ENCODE measurements around the gene ARID5B.

ARID5B gene

GRCh38 chr10:62039954-62040353 is 138.5 kb downstream of the ARID5B start:
- Histone ChIP-seq H3K9me3 (ENCODE audit: control insufficient read depth, insufficient read depth, low read depth, low read length) (no peaks in the 10 kb centered on the region), H3K4me1 (ENCODE audit: control insufficient read depth, insufficient read depth, low read length) (peaks cover 21% of the 10 kb centered on the region), H3K36me3 (ENCODE audit: control insufficient read depth in 2 of 2, insufficient read depth in 1 of 2, low read length in 2 of 2) (no peaks in the 10 kb centered on the region), H3K27ac (ENCODE audit: extremely low read depth, low read depth, low read length) (no peak overlapping the region), H3K4me3 (ENCODE audit: low read depth, low read length) (no peak overlapping the region)
- ChIA-PET CTCF (interaction anchor here (0.6 to 5.7 kb wide), 11 partner anchors 10 to 977 kb away, joined by 3 to 91 read pairs (median 5); no protein-coding TSS in a partner anchor), POLR2A (no interaction called here)
- TF ChIP-seq ZNF510 (tag by site-specific recombination; IDR thresholded peaks at IDR 0.05; ENCODE audit: insufficient replicate concordance) (no peak), ZBTB8A (tag by site-specific recombination; IDR thresholded peaks at IDR 0.05) (no peak), ZNF843 (tag by site-specific recombination; IDR thresholded peaks at IDR 0.05) (no peak), ZNF24 (tag by site-specific recombination; IDR thresholded peaks at IDR 0.05) (no peak), ZNF155 (tag by site-specific recombination; IDR thresholded peaks at IDR 0.05) (no peak), ZNF488 (tag by site-specific recombination; IDR thresholded peaks at IDR 0.05) (no peak), SETDB1 (IDR thresholded peaks at IDR 0.05; ENCODE audit: insufficient read length, low read length) (no peak), ZBTB10 (tag by site-specific recombination; IDR thresholded peaks at IDR 0.05) (no peak), ZNF670 (tag by site-specific recombination; IDR thresholded peaks at IDR 0.05; ENCODE audit: low read depth) (no peak), TSHZ1 (tag by site-specific recombination; IDR thresholded peaks at IDR 0.05; ENCODE audit: borderline replicate concordance) (no peak), ZNF324 (tag by site-specific recombination; IDR thresholded peaks at IDR 0.05) (no peak), BCL11A (tag by site-specific recombination; IDR thresholded peaks at IDR 0.05; ENCODE audit: low read depth) (no peak), ZNF449 (tag by site-specific recombination; IDR thresholded peaks at IDR 0.05) (no peak)

GRCh38 chr10:62040881-62041280 is 139.4 kb downstream of the ARID5B start:
- Histone ChIP-seq H3K9me3 (ENCODE audit: control insufficient read depth, insufficient read depth, low read depth, low read length) (no peaks in the 10 kb centered on the region), H3K4me3 (ENCODE audit: low read depth, low read length) (no peak overlapping the region), H3K4me1 (ENCODE audit: control insufficient read depth, insufficient read depth, low read length) (peaks cover 23% of the 10 kb centered on the region), H3K36me3 (ENCODE audit: control insufficient read depth in 2 of 2, insufficient read depth in 1 of 2, low read length in 2 of 2) (no peaks in the 10 kb centered on the region), H3K27ac (ENCODE audit: extremely low read depth, low read depth, low read length) (no peak overlapping the region)
- ChIA-PET POLR2A (no interaction called here), CTCF (interaction anchor here (0.6 to 5.7 kb wide), 11 partner anchors 9 to 339 kb away, joined by 3 to 91 read pairs (median 5); no protein-coding TSS in a partner anchor)
- no peak for TF ChIP-seq ZNF10 (tag by site-specific recombination; IDR thresholded peaks at IDR 0.05)
- no peak for TF ChIP-seq ZNF266 (tag by site-specific recombination; IDR thresholded peaks at IDR 0.05; ENCODE audit: low read depth)
- TF ChIP-seq ZNF501 (tag by site-specific recombination; IDR thresholded peaks at IDR 0.05): no peak
- TF ChIP-seq ZNF37A (tag by site-specific recombination; IDR thresholded peaks at IDR 0.05): no peak
- TF ChIP-seq ZNF341 (tag by site-specific recombination; IDR thresholded peaks at IDR 0.05; ENCODE audit: low read depth): peak; percentile 35; the same call in 1 of the 2 replicates
- TF ChIP-seq ZNF394 (tag by site-specific recombination; IDR thresholded peaks at IDR 0.05; ENCODE audit: borderline replicate concordance): no peak

Measured in HEK293 (cell line).